ENCODE data around the gene NIF3L1. TPM values are rescaled to one million over a fixed set of nuclear protein-coding genes. Genes with fewer than 3 reads are reported as not detected.

NIF3L1 gene, protein sequence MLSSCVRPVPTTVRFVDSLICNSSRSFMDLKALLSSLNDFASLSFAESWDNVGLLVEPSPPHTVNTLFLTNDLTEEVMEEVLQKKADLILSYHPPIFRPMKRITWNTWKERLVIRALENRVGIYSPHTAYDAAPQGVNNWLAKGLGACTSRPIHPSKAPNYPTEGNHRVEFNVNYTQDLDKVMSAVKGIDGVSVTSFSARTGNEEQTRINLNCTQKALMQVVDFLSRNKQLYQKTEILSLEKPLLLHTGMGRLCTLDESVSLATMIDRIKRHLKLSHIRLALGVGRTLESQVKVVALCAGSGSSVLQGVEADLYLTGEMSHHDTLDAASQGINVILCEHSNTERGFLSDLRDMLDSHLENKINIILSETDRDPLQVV
- 10 to 100 TPM; 16.9 to 26.0 TPM for total RNA-seq

DNA sequence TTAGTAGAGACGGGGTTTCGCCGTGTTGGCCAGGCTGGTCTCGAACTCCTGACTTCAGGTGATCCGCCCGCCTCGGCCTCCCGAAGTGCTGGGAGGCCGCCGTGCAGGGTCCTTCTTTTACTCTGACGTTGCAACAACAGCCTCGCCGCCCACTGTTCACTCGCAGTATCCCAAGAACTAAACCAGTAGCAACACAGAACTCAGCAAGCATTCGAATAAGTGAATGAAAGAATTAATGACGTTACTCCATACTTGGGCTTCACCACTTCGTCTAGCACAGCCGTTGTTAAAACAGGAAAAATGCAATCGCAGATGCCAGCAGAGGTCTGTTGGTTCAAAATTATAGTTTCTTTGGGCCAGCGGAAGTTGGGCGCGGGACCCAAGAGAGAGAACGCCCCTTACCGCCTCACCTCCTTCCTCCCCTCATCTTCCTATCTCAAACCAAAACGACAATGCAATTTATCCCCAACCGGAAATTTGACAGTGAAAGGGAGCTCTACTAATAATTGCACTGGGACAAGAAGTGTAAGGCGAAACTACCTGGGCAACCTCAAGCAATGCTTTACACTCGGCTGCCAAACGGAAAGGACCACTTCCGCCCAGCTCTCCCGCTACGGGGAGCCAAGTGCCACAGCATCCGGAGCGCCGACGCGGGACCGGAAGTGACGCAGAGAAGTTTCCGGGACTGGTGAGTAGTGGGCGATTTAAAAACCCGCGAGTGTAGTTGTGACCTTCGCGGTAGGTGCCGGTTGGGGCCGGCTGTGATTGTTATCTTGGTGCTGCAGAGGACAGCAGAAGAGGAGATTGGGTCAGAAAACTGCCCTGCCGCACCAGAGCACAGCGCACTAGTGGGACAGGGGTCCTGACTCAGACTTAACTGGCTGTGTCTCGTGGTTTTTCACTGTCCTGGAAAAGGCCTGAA is at the start of gene NIF3L1, which contains the start of gene PPIL3:
NIF3L1 (plus strand) TSS at position 668 of the 922 bp plus-strand sequence. CDS start 2,573 bp downstream, outside the sequence.
PPIL3 (minus strand) TSS at position 374 of the 922 bp plus-strand sequence. CDS start 1,462 bp downstream, outside the sequence.
- no peaks in the 10 kb centered on the region for H3K27me3 Mint-ChIP-seq
- H3K4me3 Mint-ChIP-seq = peak within 1 kb of the TSS; percentile 87
- H3K9me3 Mint-ChIP-seq = no peaks in the 10 kb centered on the region
- peaks cover 12% of the 10 kb centered on the region for H3K4me1 Mint-ChIP-seq
- ATAC-seq (replicated peaks) = peak; percentile 87
- peaks cover 72% of the 10 kb centered on the region for H3K36me3 Mint-ChIP-seq (ENCODE audit: low read depth)
- H3K27ac Mint-ChIP-seq = peak within 1 kb of the TSS; percentile 95

DNA sequence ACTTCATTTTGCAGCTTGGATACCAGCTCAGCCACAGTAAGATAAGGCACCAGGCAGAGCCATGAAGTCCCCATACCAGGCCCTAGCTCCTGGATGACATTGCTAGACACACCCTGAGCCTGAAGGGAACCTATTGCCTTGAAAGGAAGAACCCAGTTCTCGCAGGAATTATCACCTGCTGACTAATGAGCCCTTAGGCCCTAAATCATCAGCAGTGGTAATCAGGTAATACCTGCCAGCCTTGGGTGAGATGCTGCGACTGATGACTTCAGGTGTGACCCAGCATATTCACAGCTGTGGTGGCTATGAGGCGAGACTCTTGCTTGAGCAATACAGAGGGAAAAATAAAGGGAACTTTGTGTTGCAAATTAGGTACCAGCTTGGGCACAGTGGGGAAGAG is 49.7 kb upstream of the NIF3L1 start:
- Mint-ChIP-seq H3K36me3 (ENCODE audit: low read depth) (no peaks in the 10 kb centered on the region), H3K4me3 (no peak overlapping the region), H3K27me3 (no peaks in the 10 kb centered on the region), H3K4me1 (no peaks in the 10 kb centered on the region), H3K9me3 (peaks cover 4% of the 10 kb centered on the region), H3K27ac (no peak overlapping the region)
- no peak for ATAC-seq (replicated peaks)

DNA sequence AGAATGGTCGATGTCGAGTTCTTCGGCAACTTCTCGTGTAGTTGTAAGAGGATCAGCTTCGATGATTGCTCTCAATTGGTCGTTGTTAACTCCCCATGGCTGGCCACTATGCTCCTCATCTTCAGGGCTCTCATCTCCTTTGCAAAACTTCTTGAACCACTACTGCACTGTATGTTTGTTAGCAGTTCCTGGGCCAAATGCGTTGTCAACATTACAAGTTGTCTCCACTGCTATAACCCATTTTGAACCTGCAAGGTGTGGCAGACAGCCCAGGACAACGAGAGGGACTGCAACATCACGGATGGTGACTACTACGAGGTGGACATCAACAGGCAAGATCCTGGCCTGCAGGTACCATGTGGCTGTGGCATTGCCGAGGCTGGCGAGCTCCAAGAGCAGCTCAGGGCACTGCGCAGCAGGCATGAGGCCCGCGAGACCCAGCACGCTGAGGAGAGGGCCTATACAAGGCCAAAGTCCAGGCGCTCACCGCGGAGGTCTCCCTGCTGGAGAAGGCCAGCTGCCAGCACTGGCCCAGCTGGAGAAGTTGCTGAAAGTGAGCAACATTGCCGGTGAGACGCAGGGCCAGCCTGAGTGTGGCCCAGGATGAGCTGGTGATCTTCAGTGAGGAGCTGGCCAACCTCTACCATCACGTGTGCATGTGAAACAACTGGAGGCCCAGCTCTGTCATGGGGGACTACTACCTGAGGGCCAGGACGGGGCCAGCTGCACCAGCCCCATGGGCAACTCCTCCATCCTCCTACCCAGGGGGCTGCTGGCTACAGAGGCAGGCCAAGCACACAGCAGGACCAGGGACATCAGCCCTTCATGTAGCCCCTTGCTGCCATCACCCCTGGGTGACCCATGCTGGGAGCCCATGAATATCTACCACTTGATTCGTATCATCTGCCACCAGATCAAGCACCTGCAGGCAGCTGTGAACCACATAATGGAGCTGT is 44.9 kb upstream of the NIF3L1 start:
- H3K4me3 Mint-ChIP-seq = no peak overlapping the region
- no peak overlapping the region for H3K27ac Mint-ChIP-seq
- H3K36me3 Mint-ChIP-seq (ENCODE audit: low read depth) = no peaks in the 10 kb centered on the region
- H3K27me3 Mint-ChIP-seq = no peaks in the 10 kb centered on the region
- no peaks in the 10 kb centered on the region for H3K9me3 Mint-ChIP-seq
- peaks cover 11% of the 10 kb centered on the region for H3K4me1 Mint-ChIP-seq
- ATAC-seq (replicated peaks) = no peak

DNA sequence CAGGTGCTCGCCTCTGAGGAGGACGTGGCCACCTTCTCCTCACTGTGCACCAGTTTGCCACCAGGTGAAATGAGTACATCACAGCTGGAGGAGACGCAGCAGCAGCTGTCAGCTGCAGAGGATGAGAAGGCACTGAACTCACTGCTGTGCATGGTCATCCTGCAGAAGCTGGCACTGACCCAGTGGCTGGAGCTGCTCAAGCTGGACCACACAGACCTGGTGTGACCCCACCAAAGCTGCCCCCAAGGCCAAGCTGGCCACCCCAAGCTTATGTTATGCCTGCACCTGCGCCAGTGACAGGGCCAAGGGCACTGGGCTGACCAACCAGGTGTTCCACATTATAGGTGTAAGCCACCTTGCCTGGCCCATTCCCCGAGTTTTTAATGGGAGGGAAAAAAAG is 44.0 kb upstream of the NIF3L1 start:
- H3K4me3 Mint-ChIP-seq = no peak overlapping the region
- peaks cover 11% of the 10 kb centered on the region for H3K4me1 Mint-ChIP-seq
- peaks cover 2% of the 10 kb centered on the region for H3K36me3 Mint-ChIP-seq (ENCODE audit: low read depth)
- ATAC-seq (replicated peaks) = no peak
- no peaks in the 10 kb centered on the region for H3K27me3 Mint-ChIP-seq
- H3K27ac Mint-ChIP-seq = no peak overlapping the region
- H3K9me3 Mint-ChIP-seq = no peaks in the 10 kb centered on the region

DNA sequence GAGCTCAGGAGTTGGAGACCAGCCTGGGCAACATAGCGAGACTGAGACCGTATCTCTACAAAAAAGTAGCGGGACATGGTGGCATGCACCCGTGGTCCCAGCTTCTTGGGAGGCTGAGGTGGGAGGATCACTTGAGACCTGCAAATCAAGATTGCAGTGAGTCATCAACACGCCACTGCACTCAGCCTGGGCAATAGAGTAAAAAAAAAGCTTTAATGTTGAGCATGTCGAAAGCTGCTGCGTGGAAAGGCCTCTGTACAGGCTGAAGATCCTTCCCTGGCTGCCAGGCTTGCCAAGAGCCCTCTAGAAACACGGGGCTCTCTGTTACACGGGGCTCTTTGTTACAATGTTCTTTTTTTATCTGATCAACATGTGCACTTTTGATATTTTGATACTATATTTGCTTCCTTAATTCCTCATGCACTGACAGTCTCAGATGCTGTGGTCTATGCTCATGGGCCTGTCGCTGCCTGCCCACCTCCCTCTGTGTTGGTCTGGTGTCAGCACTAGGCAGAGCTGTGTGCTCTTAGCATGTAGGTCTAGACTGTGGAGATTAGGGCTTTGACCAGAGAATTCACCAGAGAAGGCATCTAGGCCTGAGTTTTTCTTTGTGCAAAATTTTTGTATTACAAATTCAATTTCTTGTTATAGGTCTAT is 43.4 kb upstream of the NIF3L1 start:
- Mint-ChIP-seq H3K4me1 (peaks cover 11% of the 10 kb centered on the region), H3K9me3 (no peaks in the 10 kb centered on the region), H3K27me3 (no peaks in the 10 kb centered on the region), H3K4me3 (no peak overlapping the region), H3K36me3 (ENCODE audit: low read depth) (peaks cover 8% of the 10 kb centered on the region), H3K27ac (no peak overlapping the region)
- no peak for ATAC-seq (replicated peaks)

DNA sequence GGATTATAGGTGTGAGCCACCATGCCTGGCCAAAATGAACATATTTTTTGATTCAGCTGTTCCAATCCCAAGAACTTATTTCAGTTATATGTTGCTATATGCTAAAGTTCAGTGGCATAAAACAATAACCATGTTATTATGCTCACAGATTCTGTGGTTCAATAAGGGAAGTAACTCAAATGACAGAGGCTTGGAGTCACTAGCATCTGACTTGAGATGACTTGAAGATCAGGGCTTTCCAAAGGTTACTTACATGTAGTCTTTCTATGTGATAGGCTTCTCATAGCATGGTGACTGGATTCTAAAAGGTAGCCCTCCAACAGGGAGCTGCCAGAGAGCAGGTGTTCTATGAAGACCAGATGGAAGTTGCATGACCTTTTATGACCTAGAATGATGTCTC is 41.9 kb upstream of the NIF3L1 start:
- no peak overlapping the region for H3K4me3 Mint-ChIP-seq
- no peaks in the 10 kb centered on the region for H3K9me3 Mint-ChIP-seq
- H3K36me3 Mint-ChIP-seq (ENCODE audit: low read depth) = peaks cover 22% of the 10 kb centered on the region
- H3K27ac Mint-ChIP-seq = peak overlapping the region; percentile 55
- peaks cover 11% of the 10 kb centered on the region for H3K4me1 Mint-ChIP-seq
- no peaks in the 10 kb centered on the region for H3K27me3 Mint-ChIP-seq
- ATAC-seq (replicated peaks) = no peak

DNA sequence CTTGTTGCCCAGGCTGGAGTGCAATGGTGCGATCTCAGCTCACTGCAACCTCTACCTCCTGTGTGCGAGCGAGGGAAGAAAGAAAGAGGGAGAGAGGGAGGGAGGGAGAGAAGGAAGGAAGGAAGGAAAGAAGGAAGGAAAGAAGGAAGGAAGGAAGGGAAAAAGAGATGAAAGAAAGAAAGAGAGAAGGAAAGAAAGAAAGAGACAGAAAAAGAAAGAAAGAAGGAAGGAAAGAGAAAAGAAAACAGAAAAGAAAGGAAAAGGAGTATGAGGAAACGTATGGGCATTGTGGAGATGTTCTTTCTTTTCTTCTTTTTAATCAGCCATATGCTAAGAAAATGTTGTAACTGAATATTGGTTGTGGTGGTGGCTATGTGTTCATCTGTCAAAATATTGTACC is 41.2 kb upstream of the NIF3L1 start:
- Mint-ChIP-seq H3K27me3 (no peaks in the 10 kb centered on the region), H3K4me1 (peaks cover 11% of the 10 kb centered on the region), H3K27ac (peak overlapping the region; percentile 55), H3K36me3 (ENCODE audit: low read depth) (peaks cover 29% of the 10 kb centered on the region), H3K4me3 (no peak overlapping the region), H3K9me3 (no peaks in the 10 kb centered on the region)
- no peak for ATAC-seq (replicated peaks)

DNA sequence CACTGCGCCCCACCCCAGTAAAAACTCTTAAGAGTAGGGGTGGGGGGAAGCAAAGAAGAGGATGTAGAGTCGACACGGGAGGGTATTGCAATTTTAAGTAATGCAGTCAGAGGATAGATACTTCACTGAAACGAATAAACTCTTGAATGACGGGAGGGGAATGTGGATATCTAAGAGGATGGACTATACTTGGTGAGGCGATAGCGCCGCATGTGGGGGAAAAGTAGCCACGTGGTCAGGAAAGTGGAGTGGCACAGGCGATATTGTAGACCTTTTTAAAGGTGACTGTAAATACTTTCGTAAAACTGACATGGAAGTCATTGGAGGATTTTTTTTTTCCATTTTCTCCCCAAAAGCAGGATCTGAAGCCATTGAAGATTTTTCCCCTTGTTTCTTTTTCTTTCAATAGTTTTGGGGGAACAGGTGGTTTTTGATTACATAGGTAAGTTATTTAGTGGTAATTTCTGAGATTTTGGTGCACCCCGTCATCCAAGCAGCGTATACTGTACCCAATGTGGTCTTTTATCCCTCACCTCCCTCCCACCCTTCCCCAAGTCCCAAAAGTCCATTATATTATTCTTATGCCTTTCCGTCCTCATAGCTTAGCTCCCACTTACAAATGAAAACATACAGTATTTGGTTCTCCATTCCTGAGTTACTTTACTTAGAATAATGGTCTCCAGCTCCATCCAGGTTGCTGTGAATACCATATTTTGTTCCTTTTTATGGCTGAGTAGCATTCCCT is 38.5 kb upstream of the NIF3L1 start:
- Mint-ChIP-seq H3K4me3 (no peak overlapping the region), H3K4me1 (peaks cover 11% of the 10 kb centered on the region), H3K27me3 (no peaks in the 10 kb centered on the region), H3K36me3 (ENCODE audit: low read depth) (peaks cover 56% of the 10 kb centered on the region), H3K27ac (no peak overlapping the region), H3K9me3 (no peaks in the 10 kb centered on the region)
- ATAC-seq (replicated peaks) = no peak

DNA sequence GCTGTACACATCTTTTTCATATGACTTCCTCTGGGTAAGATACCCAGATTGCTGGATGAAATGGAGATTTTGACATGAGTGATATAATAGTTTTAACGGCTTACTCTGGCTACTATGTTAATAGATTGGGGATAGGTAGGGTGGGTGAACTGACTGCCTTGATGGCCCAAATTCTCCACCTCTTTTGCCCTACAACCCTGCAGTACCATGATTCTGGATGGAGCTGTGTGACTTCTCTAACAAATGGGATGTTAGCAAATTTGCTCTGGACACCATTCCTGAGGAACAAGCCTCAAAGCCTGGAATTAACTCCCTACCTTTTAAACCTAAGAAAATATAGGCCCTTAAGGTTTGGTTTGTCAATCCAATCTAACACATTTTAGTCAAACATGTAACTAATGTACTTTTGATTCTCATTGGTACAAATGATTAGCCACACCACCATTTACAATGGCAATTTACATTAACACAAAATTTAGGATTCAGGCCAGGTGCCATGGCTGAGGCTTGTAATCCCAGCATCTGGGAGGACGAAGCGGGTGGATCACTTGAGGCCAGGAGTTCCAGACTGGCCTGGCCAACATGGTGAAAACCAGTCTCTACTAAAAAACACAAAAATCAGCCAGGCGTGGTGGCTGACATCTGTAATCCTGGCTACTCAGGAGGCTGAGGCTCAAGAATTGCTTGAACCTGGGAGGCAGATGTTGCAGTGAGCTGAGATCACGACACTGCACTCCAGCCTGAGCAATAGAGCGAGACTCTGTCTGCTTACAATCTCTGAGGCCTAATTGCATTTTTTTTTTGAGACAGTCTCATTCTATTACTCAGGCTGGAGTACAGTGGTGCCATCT is 37.5 kb upstream of the NIF3L1 start:
- Mint-ChIP-seq H3K4me1 (peaks cover 11% of the 10 kb centered on the region), H3K4me3 (no peak overlapping the region), H3K27ac (peak overlapping the region; percentile 28), H3K9me3 (no peaks in the 10 kb centered on the region), H3K36me3 (ENCODE audit: low read depth) (peaks cover 66% of the 10 kb centered on the region), H3K27me3 (no peaks in the 10 kb centered on the region)
- ATAC-seq (replicated peaks) = no peak

DNA sequence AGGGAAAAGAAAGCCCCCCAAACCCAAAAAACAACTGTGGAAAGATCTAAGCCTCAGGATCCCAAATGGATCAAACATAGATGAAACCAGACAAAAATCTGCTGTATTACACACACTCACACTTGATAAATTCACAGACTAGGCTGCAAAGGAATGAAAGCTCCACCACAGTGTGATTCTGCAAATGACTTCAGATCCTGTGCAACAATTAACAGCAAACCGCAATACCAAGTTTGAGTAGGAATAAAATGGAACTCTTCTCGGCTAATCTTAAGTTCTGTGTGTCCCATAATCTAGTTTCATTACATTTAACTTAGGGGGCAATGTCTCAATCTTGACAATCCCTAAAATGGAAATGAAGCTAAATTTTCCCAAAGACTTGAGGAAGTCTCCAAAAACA is 36.6 kb upstream of the NIF3L1 start:
- ATAC-seq (replicated peaks) = no peak
- no peak overlapping the region for H3K27ac Mint-ChIP-seq
- peaks cover 76% of the 10 kb centered on the region for H3K36me3 Mint-ChIP-seq (ENCODE audit: low read depth)

DNA sequence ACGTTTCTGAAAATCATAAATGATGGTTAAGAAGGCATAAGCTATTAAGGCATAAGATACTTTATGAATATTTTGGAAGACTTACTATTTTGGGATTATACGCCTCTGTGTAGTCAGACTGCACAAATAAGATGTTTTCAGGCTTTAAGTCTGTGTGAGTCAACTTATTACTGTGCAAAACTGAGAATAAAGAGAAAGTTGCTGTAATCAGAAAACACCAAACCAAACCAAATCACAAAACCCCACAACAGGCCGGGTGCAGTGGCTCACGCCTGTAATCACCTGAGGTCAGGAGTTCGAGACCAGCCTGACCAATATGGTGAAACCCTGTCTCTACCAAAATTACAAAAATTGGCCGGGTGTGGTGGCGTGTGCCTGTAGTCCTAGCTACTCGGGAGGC is 32.4 kb upstream of the NIF3L1 start:
- ATAC-seq (replicated peaks) = peak; percentile 55
- Mint-ChIP-seq H3K27me3 (no peaks in the 10 kb centered on the region), H3K36me3 (ENCODE audit: low read depth) (peaks cover 100% of the 10 kb centered on the region), H3K4me1 (peaks cover 21% of the 10 kb centered on the region), H3K9me3 (no peaks in the 10 kb centered on the region), H3K4me3 (peak overlapping the region; percentile 87), H3K27ac (no peak overlapping the region)

More for the DNA sequence above, 36.6 kb upstream of the NIF3L1 start:
- Mint-ChIP-seq H3K4me3 (no peak overlapping the region), H3K27me3 (no peaks in the 10 kb centered on the region), H3K4me1 (peaks cover 6% of the 10 kb centered on the region), H3K9me3 (no peaks in the 10 kb centered on the region)

DNA sequence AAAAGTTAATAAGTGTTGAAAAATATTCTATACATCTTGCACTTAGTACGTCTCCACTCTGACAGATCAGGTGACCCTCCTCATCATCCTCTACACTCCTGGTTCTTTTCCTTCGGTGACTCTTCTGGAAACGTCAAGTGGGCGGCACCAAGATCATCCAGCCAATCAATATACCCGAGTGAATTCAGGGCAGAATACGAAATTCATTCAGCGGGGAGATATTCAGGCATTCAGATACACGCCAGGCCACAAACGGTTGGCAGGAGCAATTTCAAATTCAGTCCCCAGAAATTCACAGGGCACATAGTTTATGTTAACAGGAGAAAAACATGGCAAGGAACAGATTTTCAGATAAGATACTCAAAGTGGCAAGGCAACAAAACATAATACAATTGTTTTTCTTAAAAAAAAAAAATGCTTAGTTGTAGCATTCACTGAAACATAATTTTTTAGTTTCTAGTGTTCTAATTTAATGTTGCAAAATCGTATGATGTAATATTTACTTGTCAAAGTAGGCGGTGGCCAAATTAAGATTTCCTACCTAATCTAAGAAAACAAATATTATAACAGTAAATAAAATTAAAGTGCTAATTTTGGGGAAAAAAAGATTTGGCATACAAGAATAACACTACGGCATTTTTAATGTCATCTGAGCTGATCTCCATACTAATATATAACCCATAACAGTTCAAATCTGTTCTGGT is 28.9 kb upstream of the NIF3L1 start:
- peak overlapping the region; percentile 87 for H3K4me3 Mint-ChIP-seq
- no peak for ATAC-seq (replicated peaks)
- no peaks in the 10 kb centered on the region for H3K9me3 Mint-ChIP-seq
- H3K27me3 Mint-ChIP-seq = no peaks in the 10 kb centered on the region
- peaks cover 21% of the 10 kb centered on the region for H3K4me1 Mint-ChIP-seq
- peaks cover 95% of the 10 kb centered on the region for H3K36me3 Mint-ChIP-seq (ENCODE audit: low read depth)
- H3K27ac Mint-ChIP-seq = peak overlapping the region; percentile 76

Measured in activated T-helper 17 cell treated with anti-CD3 and anti-CD28 coated beads, Interleukin-2, amount 50 U/mL, for 72 hours (primary cell).